H9 (cell line): ENCODE measurements around the gene TUT4. TPM values are rescaled to one million over a fixed set of nuclear protein-coding genes. Genes with fewer than 3 reads are reported as not detected.

Experiments used
- DNase-seq: peaks from one replicate; pipeline ENCODE4 v3.0.0-alpha.2; 2017
- H2AFZ ChIP-seq: one replicate; pipeline ENCODE4 v1.6.1; 2013; ENCODE audit warnings: mild to moderate bottlenecking, low read length, control low read depth, moderate library complexity
- H2AK5ac ChIP-seq: 2 replicates; pipeline ENCODE4 v1.6.1; 2013; ENCODE audit warnings: low read length, control low read depth, mixed read lengths; ENCODE audit not compliant: insufficient read length
- H2BK120ac ChIP-seq: one replicate; pipeline ENCODE4 v1.6.1; 2013; ENCODE audit warnings: low read depth, mild to moderate bottlenecking, low read length, control low read depth, inconsistent platforms; ENCODE audit not compliant: poor library complexity, severe bottlenecking
- H2BK12ac ChIP-seq: 2 replicates; pipeline ENCODE4 v1.6.1; 2013; ENCODE audit warnings: low read length, control low read depth, mixed read lengths, low read depth; ENCODE audit not compliant: insufficient read length
- H2BK15ac ChIP-seq: 2 replicates; pipeline ENCODE4 v1.6.1; 2013; ENCODE audit warnings: low read depth, low read length, control low read depth
- H2BK20ac ChIP-seq: one replicate; pipeline ENCODE4 v1.6.1; 2013; ENCODE audit warnings: low read depth, mild to moderate bottlenecking, low read length, control low read depth, inconsistent platforms; ENCODE audit not compliant: poor library complexity, severe bottlenecking
- H2BK5ac ChIP-seq: 2 replicates; pipeline ENCODE4 v1.6.1; 2013; ENCODE audit warnings: low read length, control low read depth, mixed read lengths; ENCODE audit not compliant: insufficient read length
- H3K14ac ChIP-seq: 2 replicates; pipeline ENCODE4 v1.6.1; 2013; ENCODE audit warnings: low read length, control low read depth; ENCODE audit not compliant: insufficient read depth
- H3K18ac ChIP-seq: 2 replicates; pipeline ENCODE4 v1.6.1; 2013; ENCODE audit warnings: low read depth, mild to moderate bottlenecking, mixed read lengths, low read length, control low read depth; ENCODE audit not compliant: insufficient read length
- H3K23ac ChIP-seq: 2 replicates; pipeline ENCODE4 v1.6.1; 2013; ENCODE audit warnings: low read length, control low read depth, mixed read lengths, low read depth; ENCODE audit not compliant: insufficient read length
- H3K23me2 ChIP-seq: 2 replicates; pipeline ENCODE4 v1.6.1; 2013; ENCODE audit warnings: low read depth, mild to moderate bottlenecking, mixed read lengths, low read length, control low read depth; ENCODE audit not compliant: insufficient read length, poor library complexity, severe bottlenecking
- H3K27ac ChIP-seq: 2 replicates; pipeline ENCODE4 v1.5.1; 2013; ENCODE audit warnings: low read length, control low read depth, mixed read lengths, low read depth; ENCODE audit not compliant: insufficient read length
- H3K27me3 ChIP-seq: 2 replicates; pipeline ENCODE4 v1.6.1; 2013; ENCODE audit warnings: low read length, control low read depth, inconsistent platforms; ENCODE audit not compliant: insufficient read depth
- H3K4ac ChIP-seq: 2 replicates; pipeline ENCODE4 v1.6.1; 2013; ENCODE audit warnings: low read depth, mild to moderate bottlenecking, control low read depth, inconsistent platforms, low read length, moderate library complexity
- H3K4me1 ChIP-seq: 2 replicates; pipeline ENCODE4 v1.6.1; 2013; ENCODE audit warnings: low read length, control low read depth, inconsistent platforms; ENCODE audit not compliant: insufficient read depth
- H3K4me2 ChIP-seq: 2 replicates; pipeline ENCODE4 v1.6.1; 2013; ENCODE audit warnings: low read length, control low read depth, mixed read lengths; ENCODE audit not compliant: insufficient read length, insufficient read depth
- H3K56ac ChIP-seq: 2 replicates; pipeline ENCODE4 v1.6.1; 2013; ENCODE audit warnings: low read depth, mild to moderate bottlenecking, mixed read lengths, low read length, control low read depth; ENCODE audit not compliant: insufficient read length
- H3K79me1 ChIP-seq: 2 replicates; pipeline ENCODE4 v1.6.1; 2013; ENCODE audit warnings: low read depth, mild to moderate bottlenecking, moderate library complexity, low read length, control low read depth, inconsistent platforms; ENCODE audit not compliant: insufficient read depth, poor library complexity, severe bottlenecking
- H3K79me2 ChIP-seq: 2 replicates; pipeline ENCODE4 v1.6.1; 2013; ENCODE audit warnings: low read length, control low read depth, inconsistent platforms; ENCODE audit not compliant: insufficient read depth
- H3K9ac ChIP-seq: 2 replicates; pipeline ENCODE4 v1.6.1; 2013; ENCODE audit warnings: low read length, control low read depth, mixed read lengths; ENCODE audit not compliant: insufficient read length; ENCODE audit errors: extremely low read depth
- H3K9me3 ChIP-seq: one replicate; pipeline ENCODE4 v1.6.1; 2013; ENCODE audit warnings: low read depth, low read length, inconsistent platforms; ENCODE audit not compliant: control insufficient read depth
- H3T11ph ChIP-seq: one replicate; pipeline ENCODE4 v1.6.1; 2013; ENCODE audit warnings: mild to moderate bottlenecking, low read length, control low read depth, inconsistent platforms
- H4K20me1 ChIP-seq: one replicate; pipeline ENCODE4 v1.6.1; 2013; ENCODE audit not compliant: control insufficient read depth, insufficient read length, insufficient read depth
- H4K5ac ChIP-seq: 2 replicates; pipeline ENCODE4 v1.6.1; 2013; ENCODE audit warnings: low read depth, mild to moderate bottlenecking, mixed read lengths, low read length, control low read depth; ENCODE audit not compliant: insufficient read length
- H4K8ac ChIP-seq: replicated peaks from 2 replicates; pipeline ENCODE4 v1.6.1; 2013; ENCODE audit warnings: low read length, control low read depth, mixed read lengths, low read depth; ENCODE audit not compliant: insufficient read length
- H4K91ac ChIP-seq: 2 replicates; pipeline ENCODE4 v1.6.1; 2013; ENCODE audit warnings: low read depth, mild to moderate bottlenecking, moderate library complexity, mixed read lengths, low read length, control low read depth; ENCODE audit not compliant: insufficient read length
- H3K27ac Mint-ChIP-seq, 3 experiments: 2 replicates in 2 of 3; 3 replicates in 1 of 3; pipeline ENCODE4 v1.8.0; 2020 to 2021; ENCODE audit warnings: mixed read lengths in 3 of 3, mild to moderate bottlenecking in 1 of 3, moderate library complexity in 1 of 3
- H3K27me3 Mint-ChIP-seq: 2 replicates; pipeline ENCODE4 v1.8.0; 2021; ENCODE audit warnings: low read depth, mild to moderate bottlenecking, moderate library complexity, mixed read lengths
- H3K36me3 Mint-ChIP-seq, 3 experiments: 2 replicates in 2 of 3; 3 replicates in 1 of 3; pipeline ENCODE4 v1.8.0; 2020 to 2021; ENCODE audit warnings: low read depth in 3 of 3, mixed read lengths in 3 of 3; ENCODE audit not compliant: insufficient read depth in 1 of 3
- H3K4me1 Mint-ChIP-seq, 2 experiments: 2 replicates each; pipeline ENCODE4 v1.8.0; 2020; ENCODE audit warnings: mixed read lengths in 2 of 2
- H3K4me3 Mint-ChIP-seq, 2 experiments: 2 replicates in 1 of 2; 3 replicates in 1 of 2; pipeline ENCODE4 v1.8.0; 2020 to 2021; ENCODE audit warnings: mild to moderate bottlenecking in 2 of 2, mixed read lengths in 2 of 2, moderate library complexity in 1 of 2
- H3K9me3 Mint-ChIP-seq, 2 experiments: 2 replicates in 1 of 2; 3 replicates in 1 of 2; pipeline ENCODE4 v1.8.0; 2020; ENCODE audit warnings: mild to moderate bottlenecking in 2 of 2, mixed read lengths in 2 of 2, moderate library complexity in 1 of 2
- total RNA-seq: library from RNA; stranded (reverse); gene quantifications from 2 replicates; pipeline ENCODE4 v1.2.1, GENCODE V29; 2021
- TF ChIP-seq, protein P1 (sequence below): fragments of 200-600 bp; sonication (generic); conservative IDR thresholded peaks from 3 replicates; pipeline ENCODE4 v1.8.0; 2021; ENCODE audit warnings: antibody characterized with exemption, mild to moderate bottlenecking

Gene TUT4
- total RNA-seq, 1 experiment from 2014 or later, result 59.3 TPM

DNA sequence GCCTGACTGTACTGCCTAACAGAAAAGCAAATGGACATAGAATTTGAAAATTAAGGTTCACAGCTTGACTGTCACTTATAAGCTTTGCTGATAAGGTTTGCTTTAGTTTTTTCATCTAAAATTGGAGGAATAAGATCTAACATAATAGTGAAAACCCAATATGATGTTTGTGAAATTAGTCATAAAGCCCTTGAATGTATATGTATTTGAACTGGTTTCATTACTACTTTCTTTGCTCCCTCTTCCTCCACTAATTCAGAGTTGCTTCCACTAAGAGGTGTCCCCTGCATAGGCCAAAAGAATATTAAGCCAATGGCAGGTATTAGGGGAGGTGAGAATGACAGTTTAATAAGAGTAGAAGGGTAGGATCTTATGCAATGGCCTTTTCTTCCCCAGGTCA is 137.9 kb downstream of the TUT4 start:
- no peaks in the 10 kb centered on the region for H3K79me2 ChIP-seq
- Mint-ChIP-seq H3K4me3 (no peak overlapping the region), H3K27ac (no peak overlapping the region), H3K4me1 (no peaks in the 10 kb centered on the region), H3K36me3 (peaks cover 43 to 90% (median 83%) of the 10 kb centered on the region in 3 experiments), H3K9me3 (no peaks in the 10 kb centered on the region), H3K27me3 (no peaks in the 10 kb centered on the region; the same call in 1 of the 2 replicates)
- TF ChIP-seq, protein P1, sequence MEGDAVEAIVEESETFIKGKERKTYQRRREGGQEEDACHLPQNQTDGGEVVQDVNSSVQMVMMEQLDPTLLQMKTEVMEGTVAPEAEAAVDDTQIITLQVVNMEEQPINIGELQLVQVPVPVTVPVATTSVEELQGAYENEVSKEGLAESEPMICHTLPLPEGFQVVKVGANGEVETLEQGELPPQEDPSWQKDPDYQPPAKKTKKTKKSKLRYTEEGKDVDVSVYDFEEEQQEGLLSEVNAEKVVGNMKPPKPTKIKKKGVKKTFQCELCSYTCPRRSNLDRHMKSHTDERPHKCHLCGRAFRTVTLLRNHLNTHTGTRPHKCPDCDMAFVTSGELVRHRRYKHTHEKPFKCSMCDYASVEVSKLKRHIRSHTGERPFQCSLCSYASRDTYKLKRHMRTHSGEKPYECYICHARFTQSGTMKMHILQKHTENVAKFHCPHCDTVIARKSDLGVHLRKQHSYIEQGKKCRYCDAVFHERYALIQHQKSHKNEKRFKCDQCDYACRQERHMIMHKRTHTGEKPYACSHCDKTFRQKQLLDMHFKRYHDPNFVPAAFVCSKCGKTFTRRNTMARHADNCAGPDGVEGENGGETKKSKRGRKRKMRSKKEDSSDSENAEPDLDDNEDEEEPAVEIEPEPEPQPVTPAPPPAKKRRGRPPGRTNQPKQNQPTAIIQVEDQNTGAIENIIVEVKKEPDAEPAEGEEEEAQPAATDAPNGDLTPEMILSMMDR, result no peak
- H3K27me3 ChIP-seq, result no peaks in the 10 kb centered on the region; the same call in 1 of the 2 replicates
- no peak overlapping the region for H4K91ac ChIP-seq
- no peak overlapping the region for H4K5ac ChIP-seq
- no peak overlapping the region for H2AFZ ChIP-seq
- DNase-seq, result no peak
- H3K14ac ChIP-seq, result no peak overlapping the region
- no peak overlapping the region for H3K9ac ChIP-seq
- H2AK5ac ChIP-seq, result no peak overlapping the region
- no peak overlapping the region for H3K4ac ChIP-seq
- no peak overlapping the region for H3K23ac ChIP-seq
- H3T11ph ChIP-seq, result no peak overlapping the region
- no peak overlapping the region for H2BK20ac ChIP-seq
- H3K27ac ChIP-seq, result no peak overlapping the region
- H3K23me2 ChIP-seq, result no peaks in the 10 kb centered on the region
- no peaks in the 10 kb centered on the region for H3K79me1 ChIP-seq
- H3K9me3 ChIP-seq, result no peaks in the 10 kb centered on the region
- H2BK120ac ChIP-seq, result no peak overlapping the region
- no peak overlapping the region for H3K4me2 ChIP-seq
- no peak overlapping the region for H2BK5ac ChIP-seq
- no peak overlapping the region for H3K18ac ChIP-seq
- H2BK12ac ChIP-seq, result no peak overlapping the region
- no peak overlapping the region for H4K8ac ChIP-seq
- no peaks in the 10 kb centered on the region for H4K20me1 ChIP-seq
- H3K4me1 ChIP-seq, result no peaks in the 10 kb centered on the region
- H2BK15ac ChIP-seq, result no peak overlapping the region
- H3K56ac ChIP-seq, result no peak overlapping the region
